Fibroblast of skin of back (primary cell): Measurements from ENCODE around the gene DMBX1.
A peak's percentile ranks its signal among the peaks of the same experiment; 100 is the strongest.

Experiments used
- DNase-seq: peaks from one replicate; pipeline ENCODE4 v3.0.0-alpha.2; 2013

The DMBX1 gene

DNA sequence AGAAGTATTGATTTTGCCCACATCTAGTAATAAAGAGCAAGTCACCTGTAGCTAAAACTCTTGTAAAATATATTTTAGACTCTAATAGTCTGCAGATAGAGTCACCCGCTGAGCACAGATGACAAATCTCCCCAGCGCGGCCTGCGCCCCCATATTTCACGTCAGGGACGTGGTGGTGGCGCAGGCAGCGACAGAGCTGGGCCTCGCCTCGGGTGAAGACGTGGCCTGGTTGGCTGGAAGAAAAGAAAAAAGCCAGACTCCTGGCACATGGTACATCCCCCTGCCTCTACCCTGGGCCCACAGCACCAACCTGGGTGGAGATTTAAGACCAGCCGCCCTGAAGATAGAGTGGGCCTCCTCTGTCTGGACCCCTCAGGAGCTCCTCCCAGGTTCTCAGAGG, 6.0 kb upstream of the DMBX1 start:
- DNase-seq, result no peak

GRCh38 chr1:46484783-46485490, 4.7 kb upstream of the DMBX1 start:
- no peak for DNase-seq

DNA sequence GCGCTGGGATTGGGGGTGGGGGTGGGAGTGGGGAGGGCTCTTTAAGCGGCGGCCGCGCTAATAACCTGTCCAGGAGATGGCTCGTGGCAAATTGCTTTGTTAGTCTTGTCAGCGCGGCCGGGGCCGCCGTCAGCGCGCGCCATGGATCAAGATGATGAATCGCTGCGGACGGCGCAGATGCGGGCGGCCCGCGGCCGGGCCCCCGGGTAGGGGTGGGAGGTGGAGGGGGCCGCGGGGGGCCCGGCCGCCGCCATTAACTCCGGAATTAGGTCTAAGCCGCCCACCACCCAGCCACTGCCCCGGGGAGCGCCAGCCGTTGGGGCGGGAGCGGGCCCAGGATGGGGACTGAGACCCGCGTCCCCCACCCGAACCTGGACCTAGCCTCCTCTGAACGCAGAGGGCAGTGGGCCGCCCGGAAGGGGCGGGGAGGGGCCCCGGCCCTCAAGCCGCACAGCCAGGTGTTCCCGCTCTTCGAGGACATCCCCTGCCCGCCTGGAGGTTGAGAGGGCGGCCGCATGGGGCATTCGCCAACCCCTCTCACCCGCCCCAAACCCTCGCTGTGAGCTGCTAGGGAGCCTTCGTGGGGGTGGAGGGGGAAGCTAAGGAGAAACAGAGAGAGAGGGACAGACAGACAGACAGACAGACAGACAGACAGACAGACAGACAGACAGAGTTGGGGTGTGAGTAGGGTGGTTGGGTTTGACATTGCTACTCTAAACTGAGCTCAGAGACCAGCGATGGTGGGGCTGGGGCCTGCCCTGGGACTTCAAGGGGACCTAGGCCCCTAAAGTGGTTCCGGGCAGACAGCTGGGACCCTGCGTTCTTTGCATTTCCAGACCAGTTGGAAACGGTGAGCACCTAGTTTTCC, 3.8 kb upstream of the DMBX1 start:
- no peak for DNase-seq

DNA sequence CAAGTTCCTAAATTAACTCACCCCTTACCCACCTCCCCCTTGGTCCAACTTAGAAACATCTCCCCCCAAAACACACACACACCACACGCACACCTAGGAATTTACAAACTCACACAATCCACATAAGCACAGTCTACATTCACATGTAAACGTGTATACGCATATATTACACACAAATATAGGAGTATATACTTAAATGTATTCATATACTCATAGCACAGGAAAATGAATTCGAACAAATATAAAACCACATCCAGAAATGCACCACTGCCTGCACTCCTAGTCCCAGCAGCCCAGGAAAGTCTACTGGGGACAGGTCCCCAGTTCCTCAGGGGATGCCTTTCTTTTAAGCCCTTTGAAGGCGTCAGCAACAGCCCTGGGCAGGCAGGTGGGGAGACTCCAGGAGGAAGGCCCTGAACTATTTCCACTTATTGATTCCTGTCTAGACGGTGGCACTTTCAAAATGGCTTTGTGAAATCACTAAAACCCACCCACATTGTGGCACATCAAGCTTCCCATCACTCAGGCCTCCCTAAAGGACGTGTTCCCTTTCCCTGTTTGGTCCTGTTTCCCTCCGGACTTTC, 3.1 kb upstream of the DMBX1 start:
- DNase-seq, result no peak

GRCh38 chr1:46487818-46488218, 1.8 kb upstream of the DMBX1 start:
- peak; percentile 20 for DNase-seq

DNA sequence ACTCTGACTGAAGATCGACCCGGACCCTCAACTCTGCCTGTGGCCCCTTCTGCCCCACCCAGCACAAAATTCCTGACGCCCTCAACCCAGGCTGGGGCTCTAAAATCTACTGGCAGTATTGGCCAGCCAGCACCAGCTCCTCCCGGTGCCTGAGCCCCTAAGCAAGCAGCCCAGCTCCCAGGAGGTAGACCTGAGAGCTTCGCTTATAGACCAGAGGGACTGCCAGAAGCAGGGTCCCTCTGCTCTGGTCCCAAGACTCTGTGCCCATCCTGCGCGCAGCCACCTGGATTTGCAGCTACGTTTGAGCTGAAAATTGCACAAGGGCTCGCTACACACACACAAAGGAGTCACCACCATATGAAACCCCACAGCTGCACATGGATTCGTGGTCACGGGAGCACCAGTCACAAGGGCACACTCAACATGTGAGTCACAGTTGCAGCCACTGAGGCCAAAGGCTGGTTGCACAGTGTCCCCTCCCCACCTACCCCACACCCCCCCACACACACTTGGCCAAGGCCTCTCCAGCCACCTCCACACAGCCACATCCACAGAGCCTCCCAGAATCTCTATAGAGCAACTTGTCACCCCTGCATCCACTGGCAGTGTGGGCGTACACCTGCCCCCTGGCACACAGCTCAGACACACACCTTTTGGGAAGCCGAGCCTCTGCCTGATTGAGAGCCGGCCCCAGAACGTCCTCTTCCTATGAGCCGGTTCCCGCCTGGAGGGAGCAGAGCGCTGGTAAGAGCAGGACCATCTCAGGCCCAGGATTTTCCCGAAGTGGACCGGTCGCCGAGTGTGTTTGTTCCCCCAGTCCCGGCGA, 1.1 kb upstream of the DMBX1 start:
- DNase-seq, result no peak

GRCh38 chr1:46489169-46489637, 433 bp upstream of the DMBX1 start:
- no peak for DNase-seq

DNA sequence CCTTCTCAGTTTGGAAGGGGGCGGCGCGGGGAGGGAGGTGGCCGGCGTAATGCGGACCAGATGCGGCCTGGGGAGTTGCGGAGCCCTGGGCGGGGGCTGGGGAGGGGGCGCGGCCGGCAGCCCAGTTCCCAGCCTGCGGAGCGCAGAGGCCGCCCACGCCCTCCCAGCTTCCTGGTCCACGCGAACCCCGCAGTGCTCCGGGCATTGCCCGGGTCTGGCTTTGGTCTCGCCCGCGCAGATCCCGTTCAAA, 695 bp downstream of the DMBX1 start:
- no peak for DNase-seq

DNA sequence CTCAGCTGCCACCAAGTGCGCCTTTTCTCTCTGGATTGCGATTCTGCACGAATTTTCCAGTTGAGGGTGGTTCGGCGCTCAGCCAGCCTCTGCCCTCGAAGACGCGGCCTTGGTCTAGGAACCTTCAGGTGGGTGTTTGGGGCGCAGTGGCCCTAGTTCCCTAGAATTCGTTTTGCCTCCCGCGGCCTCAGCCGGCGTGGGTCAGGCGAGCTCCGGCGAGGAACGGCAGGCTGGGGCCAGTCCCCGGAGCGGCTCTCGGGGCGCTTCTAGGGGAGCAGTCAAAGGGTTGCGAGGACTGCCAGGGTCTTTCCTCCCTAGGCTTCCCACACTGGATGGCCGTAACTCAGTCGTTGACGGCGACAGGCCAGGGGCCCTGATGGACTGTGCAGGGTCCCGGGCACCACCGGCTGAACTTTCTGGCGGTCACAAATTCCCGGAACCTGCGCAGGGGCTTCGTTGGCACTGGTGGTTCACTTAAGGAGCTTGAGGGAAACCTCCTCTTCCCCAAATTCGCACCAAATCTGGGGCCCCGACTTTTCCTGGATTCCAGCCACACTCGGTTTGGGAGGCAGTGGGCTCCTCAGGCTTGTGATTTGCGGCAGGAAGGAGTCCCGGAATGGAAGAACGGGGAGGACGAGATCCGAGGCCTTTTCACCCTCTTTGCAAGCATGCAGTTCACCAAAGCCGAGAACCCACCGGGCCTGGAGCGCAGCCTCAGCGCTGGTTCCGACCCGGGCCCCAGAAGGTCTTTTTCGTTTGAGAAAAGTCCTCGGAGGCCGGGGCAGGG, 1.2 kb downstream of the DMBX1 start:
- DNase-seq, result peak; percentile 10

- no peak for DNase-seq
Measured at GRCh38 chr1:46491443-46492268, 2.0 kb downstream of the DMBX1 start.

GRCh38 chr1:46492269-46492853, 2.7 kb downstream of the DMBX1 start:
- no peak for DNase-seq

- DNase-seq, result no peak
Measured at GRCh38 chr1:46492871-46493270, 3.2 kb downstream of the DMBX1 start.

GRCh38 chr1:46493316-46494032, 3.8 kb downstream of the DMBX1 start:
- DNase-seq, result no peak

DNA sequence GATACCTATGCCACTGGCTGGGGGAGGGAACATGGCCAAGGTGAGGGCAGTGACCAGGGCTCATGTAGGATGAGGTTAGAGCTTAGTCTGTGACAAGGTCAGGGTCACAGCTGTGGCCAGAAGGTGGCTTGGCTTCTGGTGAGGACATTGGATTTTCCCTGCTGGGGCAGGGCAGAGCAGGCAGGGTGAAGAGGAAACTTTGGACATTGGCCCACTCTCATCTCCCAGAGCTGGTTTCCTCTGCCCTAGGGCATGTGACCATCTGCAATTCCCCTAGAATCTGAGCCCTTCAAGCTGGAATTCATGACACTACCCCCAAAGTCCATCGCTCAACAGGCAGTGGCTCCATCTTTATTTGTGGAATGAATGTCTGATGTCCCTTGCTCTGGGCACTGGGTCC, 5.3 kb downstream of the DMBX1 start:
- DNase-seq, result no peak

- DNase-seq, result no peak
Measured at GRCh38 chr1:46495778-46496177, 6.1 kb downstream of the DMBX1 start.

- no peak for DNase-seq
Measured at GRCh38 chr1:46496505-46496904, 6.9 kb downstream of the DMBX1 start.

GRCh38 chr1:46497020-46497419, 7.4 kb downstream of the DMBX1 start:
- DNase-seq, result no peak

GRCh38 chr1:46497665-46498064, 8.0 kb downstream of the DMBX1 start:
- no peak for DNase-seq

DNA sequence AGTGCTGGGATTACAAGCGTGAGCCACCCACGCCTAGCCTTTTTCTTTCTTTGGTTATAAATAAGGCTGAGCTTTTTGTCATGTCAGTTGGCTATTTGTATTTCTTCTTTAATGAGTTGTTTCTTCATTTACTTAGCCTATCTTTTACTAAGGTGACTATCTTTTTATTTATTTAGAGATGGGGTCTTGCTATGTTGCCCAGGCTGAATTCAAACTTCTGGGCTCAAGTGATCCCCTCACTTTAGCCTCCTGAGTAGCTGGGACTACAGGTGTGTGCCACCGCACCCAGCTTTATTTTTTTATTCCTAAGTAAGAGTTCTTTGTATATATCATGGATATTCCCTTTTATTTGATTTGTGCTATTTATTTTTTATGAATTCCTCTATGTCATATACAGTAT, 11.9 kb downstream of the DMBX1 start:
- DNase-seq, result no peak

GRCh38 chr1:46503421-46503820, 13.8 kb downstream of the DMBX1 start:
- peak; percentile 16 for DNase-seq
